ENCODE data around the gene CBFB. TPM values are rescaled to one million over a fixed set of nuclear protein-coding genes. Genes with fewer than 3 reads are reported as not detected.
A peak's percentile ranks its signal among the peaks of the same experiment; 100 is the strongest.

Gene CBFB
- total RNA-seq, 1 experiment from 2014 or later: 76.3 TPM

GRCh38 chr16:67108931-67109406 lies 80.0 kb downstream of the CBFB start:
- H2BK20ac ChIP-seq (ENCODE audit: low read depth, low read length, poor library complexity, severe bottlenecking): no peak overlapping the region
- H3K23ac ChIP-seq (ENCODE audit: insufficient read length, low read depth, low read length): no peak overlapping the region
- peaks cover 6% of the 10 kb centered on the region; the same call in 1 of the 2 replicates for H3K79me2 ChIP-seq (ENCODE audit: insufficient read depth, low read length)
- Mint-ChIP-seq H3K4me1 (peaks cover 17 to 23% of the 10 kb centered on the region in 2 experiments), H3K27me3 (ENCODE audit: low read depth) (peaks cover 1% of the 10 kb centered on the region), H3K4me3 (peak overlapping the region; percentile 99), H3K36me3 (ENCODE audit: insufficient read depth in 1 of 3, low read depth in 3 of 3) (peaks cover 0 to 5% (median 0%) of the 10 kb centered on the region in 3 experiments; a peak in 2 of 7 replicates), H3K9me3 (no peaks in the 10 kb centered on the region), H3K27ac (peak overlapping the region in 2 of 3 experiments; percentile 91 to 96; a peak in 3 of 7 replicates)
- peak overlapping the region; percentile 86 for H3K4me2 ChIP-seq (ENCODE audit: insufficient read depth, insufficient read length, low read length)
- H4K20me1 ChIP-seq (ENCODE audit: control insufficient read depth, insufficient read depth, insufficient read length): no peaks in the 10 kb centered on the region
- no peaks in the 10 kb centered on the region for H3K27me3 ChIP-seq (ENCODE audit: insufficient read depth, low read length)
- no peaks in the 10 kb centered on the region for H3K9me3 ChIP-seq (ENCODE audit: control insufficient read depth, low read depth, low read length)
- no peak overlapping the region for H3K27ac ChIP-seq (ENCODE audit: insufficient read length, low read depth, low read length)
- H3K14ac ChIP-seq (ENCODE audit: insufficient read depth, low read length): 0 out of 2 replicates have a peak overlapping the region, but pooled peaks have one; percentile 13
- peak overlapping the region; percentile 23 for H2AFZ ChIP-seq (ENCODE audit: low read length)
- no peak overlapping the region for H2BK120ac ChIP-seq (ENCODE audit: low read depth, low read length, poor library complexity, severe bottlenecking)
- no peak for DNase-seq
- peaks cover 9% of the 10 kb centered on the region for H3K23me2 ChIP-seq (ENCODE audit: insufficient read length, low read depth, low read length, poor library complexity, severe bottlenecking)
- no peak overlapping the region for H4K5ac ChIP-seq (ENCODE audit: insufficient read length, low read depth, low read length)
- H3K56ac ChIP-seq (ENCODE audit: insufficient read length, low read depth, low read length): no peak overlapping the region
- no peak overlapping the region for H2BK5ac ChIP-seq (ENCODE audit: insufficient read length, low read length)
- no CpG with 5 or more reads among the region's 18 CpGs for WGBS (ENCODE audit: extremely low coverage, insufficient read length, low lambda C conversion rate)
- H3K79me1 ChIP-seq (ENCODE audit: insufficient read depth, low read depth, low read length, poor library complexity, severe bottlenecking): no peaks in the 10 kb centered on the region
- peak overlapping the region; percentile 92 for H3K18ac ChIP-seq (ENCODE audit: insufficient read length, low read depth, low read length)
- no peak overlapping the region for H2BK15ac ChIP-seq (ENCODE audit: low read depth, low read length)
- H3K4ac ChIP-seq (ENCODE audit: low read depth, low read length): no peak overlapping the region
- H4K8ac ChIP-seq (replicated peaks; ENCODE audit: insufficient read length, low read depth, low read length): no peak overlapping the region
- H3T11ph ChIP-seq (ENCODE audit: low read length): no peak overlapping the region
- H3K9ac ChIP-seq (ENCODE audit: extremely low read depth, insufficient read length, low read length): no peak overlapping the region
- H3K4me1 ChIP-seq (ENCODE audit: insufficient read depth, low read length): no peaks in the 10 kb centered on the region
- no peak overlapping the region for H4K91ac ChIP-seq (ENCODE audit: insufficient read length, low read depth, low read length)
- TF ChIP-seq CTCF (conservative IDR thresholded peaks at IDR 0.05): no peak
- no peak overlapping the region for H2AK5ac ChIP-seq (ENCODE audit: insufficient read length, low read length)
- no peak overlapping the region for H2BK12ac ChIP-seq (ENCODE audit: insufficient read length, low read depth, low read length)
